WTC11 (cell line): ENCODE data around the gene CNOT6. TPM values are rescaled to one million over a fixed set of nuclear protein-coding genes. Genes with fewer than 3 reads are reported as not detected.

Experiments
- ATAC-seq: fragments of 200-7000 bp; cut with Tn5 transposase; 2 replicates; pipeline ENCODE4 v1.10.0; 2021; ENCODE audit warnings: mild to moderate bottlenecking, moderate library complexity
- CTCF ChIA-PET: fragments of 300-600 bp; sonication (Branson Sonifier 250); formaldehyde crosslinking; loops from one replicate; lab custom pipeline; 2021; ENCODE audit warnings: antibody characterized with exemption; lab: Charles Lee
- POLR2A ChIA-PET: fragments of 350-600 bp; sonication (Branson Sonifier 250); formaldehyde crosslinking; loops from one replicate; lab custom pipeline; 2021; ENCODE audit warnings: antibody characterized with exemption; lab: Charles Lee
- DNase-seq: peaks from one replicate; pipeline ENCODE4 v3.0.0; 2021; ENCODE audit warnings: low spot score
- H3K27ac Mint-ChIP-seq: 2 replicates; pipeline ENCODE4 v1.8.0; 2021; ENCODE audit warnings: mixed read lengths
- H3K27me3 Mint-ChIP-seq: 2 replicates; pipeline ENCODE4 v1.8.0; 2021; ENCODE audit warnings: low read depth, mild to moderate bottlenecking, moderate library complexity, mixed read lengths
- H3K36me3 Mint-ChIP-seq: 2 replicates; pipeline ENCODE4 v1.8.0; 2021; ENCODE audit warnings: mixed read lengths
- H3K4me1 Mint-ChIP-seq: 2 replicates; pipeline ENCODE4 v1.8.0; 2022; ENCODE audit warnings: mixed read lengths
- H3K4me3 Mint-ChIP-seq: 2 replicates; pipeline ENCODE4 v1.8.0; 2021; ENCODE audit warnings: mild to moderate bottlenecking, moderate library complexity, mixed read lengths
- H3K9me3 Mint-ChIP-seq: 2 replicates; pipeline ENCODE4 v1.8.0; 2021; ENCODE audit warnings: mixed read lengths
- CREB1 ChIP-seq: sonication (generic); formaldehyde crosslinking; IDR thresholded peaks from 2 replicates; pipeline ENCODE4 v1.8.0; 2023; ENCODE audit warnings: mild to moderate bottlenecking, missing genetic modification reagents
- ETV6 ChIP-seq: sonication (generic); formaldehyde crosslinking; IDR thresholded peaks from 2 replicates; pipeline ENCODE4 v1.8.1; 2022; ENCODE audit warnings: mild to moderate bottlenecking, missing genetic modification reagents
- GRHL2 ChIP-seq: fragments of 250-450 bp; sonication (Bioruptor Pico); IDR thresholded peaks from 2 replicates; pipeline ENCODE4 v1.8.0; 2022; ENCODE audit warnings: mild to moderate bottlenecking, moderate library complexity; ENCODE audit not compliant: insufficient replicate concordance, severe bottlenecking
- SMAD3 ChIP-seq: sonication (generic); formaldehyde crosslinking; IDR thresholded peaks from 2 replicates; pipeline ENCODE4 v1.8.0; 2022; ENCODE audit warnings: missing genetic modification reagents, mild to moderate bottlenecking, borderline replicate concordance
- ZNF396 ChIP-seq: fragments of 250-450 bp; sonication (Bioruptor Pico); IDR thresholded peaks from 2 replicates; pipeline ENCODE4 v1.8.0; 2021; ENCODE audit warnings: mild to moderate bottlenecking, moderate library complexity, borderline replicate concordance
- ZNF416 ChIP-seq: fragments of 250-450 bp; sonication (Bioruptor Pico); IDR thresholded peaks from 2 replicates; pipeline ENCODE4 v1.9.0; 2021; ENCODE audit warnings: mild to moderate bottlenecking, inconsistent platforms
- total RNA-seq: library from RNA; stranded (reverse); gene quantifications from 3 replicates; pipeline ENCODE4 v1.2.3, GENCODE V29; 2021
- TF ChIP-seq, protein P1 (sequence below): sonication (generic); formaldehyde crosslinking; IDR thresholded peaks from 2 replicates; pipeline ENCODE4 v1.8.1; 2022; ENCODE audit warnings: mild to moderate bottlenecking, missing genetic modification reagents, moderate library complexity, borderline replicate concordance
- TF ChIP-seq, protein P2 (sequence below): sonication (generic); formaldehyde crosslinking; IDR thresholded peaks from 2 replicates; pipeline ENCODE4 v1.8.0; 2023; ENCODE audit warnings: missing genetic modification reagents
- TF ChIP-seq, protein P3 (sequence below): sonication (generic); formaldehyde crosslinking; IDR thresholded peaks from 2 replicates; pipeline ENCODE4 v1.8.0; 2022; ENCODE audit warnings: mild to moderate bottlenecking, missing genetic modification reagents
- TF ChIP-seq, protein P4 (sequence below): fragments of 250-450 bp; sonication (Bioruptor Pico); IDR thresholded peaks from 2 replicates; pipeline ENCODE4 v1.8.0; 2021; ENCODE audit warnings: mild to moderate bottlenecking
- TF ChIP-seq, protein P5 (sequence below): sonication (generic); formaldehyde crosslinking; IDR thresholded peaks from 2 replicates; pipeline ENCODE4 v1.8.1; 2023; ENCODE audit warnings: mild to moderate bottlenecking, missing genetic modification reagents, borderline replicate concordance
- TF ChIP-seq, protein P6 (sequence below): sonication (generic); formaldehyde crosslinking; IDR thresholded peaks from 2 replicates; pipeline ENCODE4 v1.8.1; 2023; ENCODE audit warnings: mild to moderate bottlenecking, missing genetic modification reagents, moderate library complexity

Gene CNOT6
- total RNA-seq, 1 experiment from 2014 or later = 41.0 TPM

DNA sequence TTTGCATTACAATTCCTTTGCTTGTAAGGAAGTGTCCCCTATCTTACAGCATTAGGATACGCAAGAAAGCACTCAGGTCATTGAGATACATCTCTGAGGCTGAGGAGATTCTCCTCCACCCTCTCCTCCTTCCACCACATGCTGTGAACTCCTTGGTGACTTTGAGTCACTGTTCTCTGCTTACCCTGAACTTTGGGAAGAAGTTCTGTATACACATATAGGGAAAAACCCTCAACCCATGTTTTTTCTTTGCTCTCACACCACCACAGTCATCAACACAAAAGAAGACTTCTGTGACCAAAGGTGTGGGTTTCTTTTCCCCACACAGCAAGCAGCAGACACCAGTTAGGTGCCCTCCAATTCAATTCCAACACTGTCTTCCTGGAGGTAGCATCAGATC lies 38.1 kb downstream of the CNOT6 start:
- ChIA-PET POLR2A (no interaction called here), CTCF (no interaction called here)
- no peak for DNase-seq
- H3K27me3 Mint-ChIP-seq = no peaks in the 10 kb centered on the region
- no peak for ATAC-seq
- TF ChIP-seq ZNF396 (no peak), GRHL2 (CRISPR knock-in tag) (no peak), CREB1 (CRISPR knock-in tag) (no peak)
- TF ChIP-seq, protein P1, sequence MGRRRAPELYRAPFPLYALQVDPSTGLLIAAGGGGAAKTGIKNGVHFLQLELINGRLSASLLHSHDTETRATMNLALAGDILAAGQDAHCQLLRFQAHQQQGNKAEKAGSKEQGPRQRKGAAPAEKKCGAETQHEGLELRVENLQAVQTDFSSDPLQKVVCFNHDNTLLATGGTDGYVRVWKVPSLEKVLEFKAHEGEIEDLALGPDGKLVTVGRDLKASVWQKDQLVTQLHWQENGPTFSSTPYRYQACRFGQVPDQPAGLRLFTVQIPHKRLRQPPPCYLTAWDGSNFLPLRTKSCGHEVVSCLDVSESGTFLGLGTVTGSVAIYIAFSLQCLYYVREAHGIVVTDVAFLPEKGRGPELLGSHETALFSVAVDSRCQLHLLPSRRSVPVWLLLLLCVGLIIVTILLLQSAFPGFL (CRISPR knock-in tag) = no peak
- TF ChIP-seq, protein P2, sequence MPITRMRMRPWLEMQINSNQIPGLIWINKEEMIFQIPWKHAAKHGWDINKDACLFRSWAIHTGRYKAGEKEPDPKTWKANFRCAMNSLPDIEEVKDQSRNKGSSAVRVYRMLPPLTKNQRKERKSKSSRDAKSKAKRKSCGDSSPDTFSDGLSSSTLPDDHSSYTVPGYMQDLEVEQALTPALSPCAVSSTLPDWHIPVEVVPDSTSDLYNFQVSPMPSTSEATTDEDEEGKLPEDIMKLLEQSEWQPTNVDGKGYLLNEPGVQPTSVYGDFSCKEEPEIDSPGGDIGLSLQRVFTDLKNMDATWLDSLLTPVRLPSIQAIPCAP (CRISPR knock-in tag) = no peak
- peaks cover 13% of the 10 kb centered on the region for H3K4me1 Mint-ChIP-seq
- H3K36me3 Mint-ChIP-seq = peaks cover 72% of the 10 kb centered on the region
- peaks cover 25% of the 10 kb centered on the region for H3K9me3 Mint-ChIP-seq
- H3K27ac Mint-ChIP-seq = peak overlapping the region; percentile 61
- no peak overlapping the region; the same call in 1 of the 2 replicates for H3K4me3 Mint-ChIP-seq

DNA sequence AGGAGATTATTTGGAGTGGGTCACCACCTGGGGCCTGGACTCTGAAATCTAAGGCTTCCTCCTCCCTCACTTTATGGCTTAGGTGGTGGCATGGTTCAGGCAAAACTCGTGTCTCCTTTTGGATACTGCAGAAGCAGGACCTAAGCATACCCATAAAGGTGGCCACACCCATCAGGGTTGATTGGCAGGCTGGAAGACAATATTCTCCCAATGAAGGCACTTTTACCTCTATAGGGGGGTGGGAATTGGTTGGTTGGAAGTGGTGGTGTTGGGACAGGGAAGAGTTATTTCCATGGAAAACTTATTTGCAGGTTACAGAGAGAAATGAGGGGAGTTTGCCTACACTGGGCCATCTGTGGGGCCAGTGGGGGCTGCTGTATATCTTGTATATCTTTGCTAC lies 39.7 kb downstream of the CNOT6 start:
- Mint-ChIP-seq H3K4me1 (peaks cover 10% of the 10 kb centered on the region), H3K27me3 (no peaks in the 10 kb centered on the region), H3K9me3 (peaks cover 25% of the 10 kb centered on the region), H3K4me3 (no peak overlapping the region), H3K36me3 (peaks cover 68% of the 10 kb centered on the region)
- no peak for DNase-seq
- ChIA-PET POLR2A (no interaction called here), CTCF (no interaction called here)
- TF ChIP-seq ETV6 (CRISPR knock-in tag) = no peak
- TF ChIP-seq SMAD3 (CRISPR knock-in tag) = no peak
- no peak for TF ChIP-seq ZNF416 (CRISPR knock-in tag)
- TF ChIP-seq, protein P3, sequence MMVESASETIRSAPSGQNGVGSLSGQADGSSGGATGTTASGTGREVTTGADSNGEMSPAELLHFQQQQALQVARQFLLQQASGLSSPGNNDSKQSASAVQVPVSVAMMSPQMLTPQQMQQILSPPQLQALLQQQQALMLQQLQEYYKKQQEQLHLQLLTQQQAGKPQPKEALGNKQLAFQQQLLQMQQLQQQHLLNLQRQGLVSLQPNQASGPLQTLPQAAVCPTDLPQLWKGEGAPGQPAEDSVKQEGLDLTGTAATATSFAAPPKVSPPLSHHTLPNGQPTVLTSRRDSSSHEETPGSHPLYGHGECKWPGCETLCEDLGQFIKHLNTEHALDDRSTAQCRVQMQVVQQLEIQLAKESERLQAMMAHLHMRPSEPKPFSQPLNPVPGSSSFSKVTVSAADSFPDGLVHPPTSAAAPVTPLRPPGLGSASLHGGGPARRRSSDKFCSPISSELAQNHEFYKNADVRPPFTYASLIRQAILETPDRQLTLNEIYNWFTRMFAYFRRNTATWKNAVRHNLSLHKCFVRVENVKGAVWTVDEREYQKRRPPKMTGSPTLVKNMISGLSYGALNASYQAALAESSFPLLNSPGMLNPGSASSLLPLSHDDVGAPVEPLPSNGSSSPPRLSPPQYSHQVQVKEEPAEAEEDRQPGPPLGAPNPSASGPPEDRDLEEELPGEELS (CRISPR knock-in tag) = no peak
- TF ChIP-seq, protein P4, sequence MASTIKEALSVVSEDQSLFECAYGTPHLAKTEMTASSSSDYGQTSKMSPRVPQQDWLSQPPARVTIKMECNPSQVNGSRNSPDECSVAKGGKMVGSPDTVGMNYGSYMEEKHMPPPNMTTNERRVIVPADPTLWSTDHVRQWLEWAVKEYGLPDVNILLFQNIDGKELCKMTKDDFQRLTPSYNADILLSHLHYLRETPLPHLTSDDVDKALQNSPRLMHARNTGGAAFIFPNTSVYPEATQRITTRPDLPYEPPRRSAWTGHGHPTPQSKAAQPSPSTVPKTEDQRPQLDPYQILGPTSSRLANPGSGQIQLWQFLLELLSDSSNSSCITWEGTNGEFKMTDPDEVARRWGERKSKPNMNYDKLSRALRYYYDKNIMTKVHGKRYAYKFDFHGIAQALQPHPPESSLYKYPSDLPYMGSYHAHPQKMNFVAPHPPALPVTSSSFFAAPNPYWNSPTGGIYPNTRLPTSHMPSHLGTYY (CRISPR knock-in tag) = no peak
- no peak for TF ChIP-seq GRHL2 (CRISPR knock-in tag)
- TF ChIP-seq, protein P5, sequence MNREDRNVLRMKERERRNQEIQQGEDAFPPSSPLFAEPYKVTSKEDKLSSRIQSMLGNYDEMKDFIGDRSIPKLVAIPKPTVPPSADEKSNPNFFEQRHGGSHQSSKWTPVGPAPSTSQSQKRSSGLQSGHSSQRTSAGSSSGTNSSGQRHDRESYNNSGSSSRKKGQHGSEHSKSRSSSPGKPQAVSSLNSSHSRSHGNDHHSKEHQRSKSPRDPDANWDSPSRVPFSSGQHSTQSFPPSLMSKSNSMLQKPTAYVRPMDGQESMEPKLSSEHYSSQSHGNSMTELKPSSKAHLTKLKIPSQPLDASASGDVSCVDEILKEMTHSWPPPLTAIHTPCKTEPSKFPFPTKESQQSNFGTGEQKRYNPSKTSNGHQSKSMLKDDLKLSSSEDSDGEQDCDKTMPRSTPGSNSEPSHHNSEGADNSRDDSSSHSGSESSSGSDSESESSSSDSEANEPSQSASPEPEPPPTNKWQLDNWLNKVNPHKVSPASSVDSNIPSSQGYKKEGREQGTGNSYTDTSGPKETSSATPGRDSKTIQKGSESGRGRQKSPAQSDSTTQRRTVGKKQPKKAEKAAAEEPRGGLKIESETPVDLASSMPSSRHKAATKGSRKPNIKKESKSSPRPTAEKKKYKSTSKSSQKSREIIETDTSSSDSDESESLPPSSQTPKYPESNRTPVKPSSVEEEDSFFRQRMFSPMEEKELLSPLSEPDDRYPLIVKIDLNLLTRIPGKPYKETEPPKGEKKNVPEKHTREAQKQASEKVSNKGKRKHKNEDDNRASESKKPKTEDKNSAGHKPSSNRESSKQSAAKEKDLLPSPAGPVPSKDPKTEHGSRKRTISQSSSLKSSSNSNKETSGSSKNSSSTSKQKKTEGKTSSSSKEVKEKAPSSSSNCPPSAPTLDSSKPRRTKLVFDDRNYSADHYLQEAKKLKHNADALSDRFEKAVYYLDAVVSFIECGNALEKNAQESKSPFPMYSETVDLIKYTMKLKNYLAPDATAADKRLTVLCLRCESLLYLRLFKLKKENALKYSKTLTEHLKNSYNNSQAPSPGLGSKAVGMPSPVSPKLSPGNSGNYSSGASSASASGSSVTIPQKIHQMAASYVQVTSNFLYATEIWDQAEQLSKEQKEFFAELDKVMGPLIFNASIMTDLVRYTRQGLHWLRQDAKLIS = no peak
- TF ChIP-seq, protein P6, sequence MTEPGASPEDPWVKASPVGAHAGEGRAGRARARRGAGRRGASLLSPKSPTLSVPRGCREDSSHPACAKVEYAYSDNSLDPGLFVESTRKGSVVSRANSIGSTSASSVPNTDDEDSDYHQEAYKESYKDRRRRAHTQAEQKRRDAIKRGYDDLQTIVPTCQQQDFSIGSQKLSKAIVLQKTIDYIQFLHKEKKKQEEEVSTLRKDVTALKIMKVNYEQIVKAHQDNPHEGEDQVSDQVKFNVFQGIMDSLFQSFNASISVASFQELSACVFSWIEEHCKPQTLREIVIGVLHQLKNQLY (CRISPR knock-in tag) = no peak
- TF ChIP-seq, all 79 proteins: peak for 0
- no peak for ATAC-seq
- 0 out of 2 replicates have a peak overlapping the region, but pooled peaks have one; percentile 38 for H3K27ac Mint-ChIP-seq
